Stimulated activated naive CD4-positive, alpha-beta T cell (primary cell): Measurements from ENCODE around the gene ZNF618.

ENCODE experiments used
- DNase-seq, 6 experiments: peaks; one replicate each; lab custom pipeline; 2025; lab: John Stamatoyannopoulos, UW

The ZNF618 gene

GRCh38 chr9:114002986-114003350, 126.9 kb downstream of the ZNF618 start:
- no peak for DNase-seq

- DNase-seq, result no peak
These were observed 127.2 kb downstream of the ZNF618 start for GRCh38 chr9:114003351-114003750.

DNA sequence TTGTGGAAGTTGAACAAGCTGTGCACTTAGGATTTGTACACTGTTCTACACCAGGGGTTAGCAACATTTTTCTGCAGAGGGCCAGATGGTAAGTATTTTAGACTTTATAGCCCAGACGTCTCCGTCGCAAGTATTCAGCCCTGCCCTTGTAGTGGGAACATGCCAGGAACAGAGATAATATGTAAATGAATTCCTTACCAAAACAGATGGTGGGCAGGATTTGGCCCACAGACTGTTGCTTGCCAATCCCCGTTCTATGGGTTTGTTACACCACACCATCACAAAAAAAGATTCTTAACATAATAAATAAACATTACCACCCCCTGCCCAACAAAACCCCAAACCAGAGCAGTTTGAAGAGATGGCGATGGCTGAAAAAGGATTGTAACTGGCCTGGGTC, 127.6 kb downstream of the ZNF618 start:
- no peak for DNase-seq

DNA sequence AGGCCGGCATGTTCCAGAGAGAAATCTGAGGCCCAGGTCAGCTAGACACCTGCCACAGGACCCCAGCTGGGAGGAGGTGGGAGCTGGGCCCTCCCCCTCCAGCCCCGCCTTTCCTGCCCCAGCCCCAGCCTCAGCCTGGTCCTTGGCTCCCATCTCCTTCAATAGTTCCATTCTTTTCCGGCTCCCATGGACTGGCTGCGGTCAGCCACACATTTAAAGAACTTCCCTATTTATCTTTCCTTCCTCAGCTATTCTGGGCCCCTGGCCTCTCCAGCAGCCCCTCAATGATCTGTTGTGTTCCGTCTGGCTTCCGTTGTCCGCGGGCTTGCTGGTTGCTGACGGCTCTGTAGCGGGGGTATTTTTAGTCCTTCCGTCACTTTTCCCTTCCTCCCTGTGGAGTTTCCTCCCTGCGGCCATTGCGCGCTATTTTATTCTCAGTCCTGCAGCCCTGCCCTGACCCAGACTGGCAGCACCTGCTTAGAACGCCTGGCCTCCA, 128.2 kb downstream of the ZNF618 start:
- no peak for DNase-seq

DNA sequence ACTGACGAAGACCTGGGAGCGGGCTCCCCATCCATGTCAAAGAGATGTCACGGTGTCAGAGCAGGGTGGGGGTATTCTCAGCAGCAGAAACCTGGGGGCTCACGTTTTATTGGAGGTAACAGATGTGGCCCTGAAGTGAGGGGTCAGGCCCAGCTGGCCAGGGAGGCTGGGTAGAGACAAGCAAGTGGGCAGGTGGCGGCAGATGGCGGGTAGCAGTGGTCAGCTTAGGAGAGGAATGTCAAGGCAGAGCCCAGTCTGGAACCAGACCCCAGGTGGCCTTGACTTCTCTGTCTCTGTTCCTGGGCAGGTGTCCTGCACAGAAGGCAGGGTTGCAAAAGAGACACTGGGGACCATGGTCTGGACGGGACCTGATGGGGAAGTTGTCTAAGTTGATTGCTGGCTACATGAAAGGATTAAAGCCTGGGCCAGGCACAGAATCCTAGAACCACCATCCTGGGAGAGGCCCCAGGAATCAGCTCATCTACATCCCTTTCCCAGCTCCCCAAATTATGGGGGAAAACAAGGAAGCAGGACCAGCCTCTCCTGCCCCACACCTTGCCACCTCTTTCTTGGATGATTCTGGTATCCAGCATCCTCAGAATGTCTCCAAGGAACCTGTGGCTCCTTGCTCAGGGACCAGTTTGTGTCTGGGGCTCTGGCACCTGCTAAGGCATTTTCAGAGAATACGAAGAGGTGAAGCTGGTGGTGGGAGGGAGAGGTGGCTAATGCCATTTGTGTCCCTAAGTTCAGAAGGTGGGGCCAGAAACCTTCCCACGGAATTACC, 129.5 kb downstream of the ZNF618 start:
- no peak for DNase-seq

GRCh38 chr9:114006155-114006550, 130.0 kb downstream of the ZNF618 start:
- no peak for DNase-seq

GRCh38 chr9:114006931-114007691, 131.0 kb downstream of the ZNF618 start:
- no peak for DNase-seq

- DNase-seq, result no peak
These were observed 132.0 kb downstream of the ZNF618 start for GRCh38 chr9:114007991-114008666.

DNA sequence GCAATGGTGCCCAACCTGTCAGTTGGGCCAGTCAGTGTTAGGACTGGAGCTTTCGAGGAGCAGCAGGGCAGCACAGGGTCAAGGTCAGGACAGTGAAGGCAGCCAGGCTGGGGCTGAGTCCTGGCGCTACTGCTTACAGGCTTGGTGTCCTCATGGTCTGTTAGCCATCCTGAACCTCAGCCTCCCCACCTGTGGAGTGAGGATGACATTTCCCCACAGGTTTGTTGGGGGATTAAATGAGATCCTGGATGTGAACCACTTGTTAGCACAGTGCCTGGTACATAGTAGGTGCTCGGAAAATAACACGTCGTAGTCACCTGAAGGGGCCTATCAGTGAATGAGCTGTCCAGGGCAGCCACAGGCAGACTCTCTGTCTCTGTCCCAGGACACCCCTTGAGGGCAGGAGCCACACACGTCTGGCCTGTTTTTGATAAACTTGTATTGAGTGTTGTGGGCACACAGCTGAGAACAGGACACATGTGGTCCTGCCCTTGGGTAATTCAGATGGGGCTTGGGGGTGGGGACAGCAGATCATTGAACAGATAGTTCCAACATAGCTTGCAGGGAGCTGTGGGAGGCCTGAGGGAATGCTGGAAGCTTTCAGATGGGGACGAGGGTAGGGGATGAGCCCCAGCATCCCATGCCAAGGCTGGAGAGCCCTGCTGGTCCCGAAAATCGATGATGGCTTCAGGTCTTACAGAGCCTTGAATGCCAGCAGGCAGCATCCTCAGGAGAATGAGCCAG, 132.7 kb downstream of the ZNF618 start:
- DNase-seq, result no peak

DNA sequence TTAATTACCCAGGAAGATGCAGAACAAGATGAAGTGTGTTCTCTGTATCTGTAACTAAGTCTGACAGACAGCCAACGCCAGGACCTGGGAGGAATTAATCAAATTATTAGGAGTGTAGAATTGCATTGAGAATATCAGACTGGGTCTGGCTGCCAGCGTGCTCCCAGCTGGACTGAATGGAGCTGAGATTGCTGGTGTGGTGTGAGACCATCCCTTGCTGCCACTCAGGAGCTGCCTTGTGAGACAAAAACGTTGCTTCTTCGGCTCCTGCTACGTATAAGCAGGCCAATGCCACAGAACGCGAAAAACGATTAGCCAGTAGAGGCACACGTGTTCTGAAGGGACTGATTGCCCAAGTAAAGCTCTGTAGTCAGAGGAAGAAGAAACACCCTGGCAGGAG, 135.2 kb downstream of the ZNF618 start:
- no peak for DNase-seq

DNA sequence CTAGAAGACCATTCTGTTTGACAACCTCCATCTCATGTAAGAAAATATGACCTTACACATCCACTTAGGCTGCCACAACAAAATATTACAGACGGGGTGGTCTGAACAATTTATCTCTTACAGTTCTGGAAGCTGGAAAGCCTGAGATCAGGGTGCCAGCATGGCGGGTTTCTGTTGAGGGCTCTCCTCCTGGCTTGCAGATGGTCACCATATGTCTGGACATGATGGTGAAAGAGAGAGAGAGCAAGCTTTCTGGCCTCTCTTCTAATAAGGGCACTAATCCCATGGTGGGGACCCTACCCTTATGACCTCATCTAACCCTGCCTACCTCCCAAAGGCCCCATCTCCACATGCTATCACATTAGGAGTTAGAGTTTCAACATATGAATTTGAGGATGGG, 136.0 kb downstream of the ZNF618 start:
- no peak for DNase-seq

- no peak for DNase-seq
These were observed 137.9 kb downstream of the ZNF618 start for GRCh38 chr9:114014044-114014443.

- DNase-seq, result no peak
These were observed 139.5 kb downstream of the ZNF618 start for GRCh38 chr9:114015607-114016006.

DNA sequence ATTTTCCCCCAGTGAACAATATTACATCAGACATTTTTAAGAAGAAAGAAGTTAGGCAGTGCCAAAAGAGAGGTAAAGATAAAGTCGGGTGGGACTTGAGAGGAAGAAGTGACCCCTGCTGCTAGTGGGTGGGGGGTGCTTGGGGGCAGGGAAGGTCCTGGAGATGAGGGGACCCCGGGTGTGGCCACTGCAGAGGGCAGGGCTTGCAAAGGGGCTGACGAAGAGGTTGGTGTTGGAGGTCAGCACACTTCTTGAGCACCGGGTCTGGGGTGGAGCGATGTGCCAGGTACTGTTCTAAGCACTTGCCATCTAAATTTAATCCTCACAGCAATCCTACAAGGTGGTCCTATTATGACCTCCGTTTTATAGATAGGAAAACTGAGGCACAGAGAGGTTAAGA, 140.0 kb downstream of the ZNF618 start:
- no peak for DNase-seq

GRCh38 chr9:114016629-114017423, 140.7 kb downstream of the ZNF618 start:
- no peak for DNase-seq

DNA sequence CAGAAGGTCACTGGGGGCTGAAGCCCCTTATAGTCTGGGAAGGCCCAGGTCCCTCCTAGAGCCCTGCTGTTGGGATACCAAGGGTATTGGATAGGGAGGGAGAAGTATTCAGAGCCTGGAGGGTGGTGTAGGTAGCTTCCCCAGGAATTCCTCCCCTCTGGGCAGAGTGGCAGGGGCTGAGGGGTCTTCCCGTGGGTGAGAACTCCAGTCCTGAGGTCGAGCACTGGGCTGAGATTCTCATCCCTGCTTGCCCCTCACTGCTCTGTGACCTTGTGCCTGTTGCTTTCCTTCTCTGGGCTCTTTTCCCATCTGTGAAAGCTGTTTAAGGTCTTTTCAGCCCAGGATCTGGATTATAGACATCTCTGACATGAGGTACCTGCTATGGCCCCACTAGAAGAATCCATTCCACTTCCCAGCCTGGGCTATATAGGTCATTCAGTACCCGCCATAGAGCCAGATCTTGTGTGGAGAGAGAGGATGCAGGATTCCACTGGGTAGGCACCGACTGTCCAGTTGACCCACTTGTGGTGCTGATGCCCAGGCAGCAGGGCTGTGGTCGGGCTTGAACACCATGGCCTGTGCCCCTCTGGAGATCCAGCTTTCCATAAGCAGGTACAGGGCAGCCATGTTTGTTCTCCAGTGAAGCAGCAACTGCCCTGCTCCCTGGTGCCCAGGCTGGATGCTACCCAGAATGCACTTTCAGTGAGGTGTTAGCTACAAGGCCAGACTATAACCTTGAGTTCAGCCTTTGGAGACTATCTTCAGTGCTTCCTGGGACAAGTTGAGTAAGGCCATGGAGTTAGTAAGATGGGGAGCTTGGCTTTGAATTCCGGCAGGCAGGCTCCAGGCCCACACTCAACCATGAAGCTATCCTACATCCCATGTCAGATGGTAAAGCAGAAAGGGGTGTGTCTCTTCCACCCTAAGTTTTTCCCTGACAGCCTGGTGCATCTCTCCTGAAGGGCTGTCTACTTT, 141.9 kb downstream of the ZNF618 start:
- DNase-seq, result no peak

GRCh38 chr9:114021578-114021977, 145.5 kb downstream of the ZNF618 start:
- DNase-seq, result no peak

DNA sequence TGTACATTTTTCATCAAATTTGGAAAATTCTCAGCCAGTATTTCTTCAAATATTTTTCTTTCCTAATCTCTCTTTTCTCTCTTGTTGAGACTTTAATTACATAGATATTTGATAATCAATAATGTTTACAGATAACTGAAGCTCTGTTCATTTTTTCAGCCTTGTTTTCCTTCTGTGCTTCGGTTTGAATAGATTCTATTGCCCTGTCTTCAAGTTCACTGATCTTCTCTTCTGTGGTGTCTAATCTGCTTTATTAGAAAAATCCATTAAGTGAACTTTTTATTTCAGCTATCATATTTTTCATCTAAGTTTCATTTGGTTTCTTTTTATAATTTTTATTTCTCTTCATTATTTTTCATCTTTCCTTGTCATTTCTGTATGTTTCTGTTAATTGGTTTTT, 147.9 kb downstream of the ZNF618 start:
- DNase-seq, result no peak

DNA sequence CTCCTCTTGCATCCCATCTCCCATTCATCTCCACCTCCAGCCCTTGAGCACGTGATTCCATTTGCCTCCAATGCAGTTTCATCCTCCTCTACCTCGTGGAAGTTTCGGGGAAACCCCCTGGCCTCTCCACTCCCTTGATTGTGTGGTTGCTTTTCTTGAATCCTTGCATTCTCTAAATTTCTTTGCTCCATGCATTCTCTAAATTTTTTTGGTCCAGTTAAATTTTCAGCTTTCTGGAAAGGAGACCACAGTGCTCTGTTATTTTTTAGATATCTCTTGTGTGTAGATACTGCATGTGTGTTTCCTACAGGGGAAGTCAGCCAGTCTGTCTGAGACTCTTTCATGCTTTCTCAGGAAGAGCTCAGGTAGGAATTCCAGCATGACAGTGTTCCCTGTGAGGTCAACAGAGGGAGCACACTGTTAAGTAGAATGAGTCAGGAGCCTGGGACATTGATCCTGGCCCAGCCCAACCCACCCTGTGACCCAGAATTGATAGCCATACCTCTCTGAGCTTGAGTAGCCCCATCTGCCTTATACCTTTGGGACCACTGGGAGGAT, 149.2 kb downstream of the ZNF618 start:
- DNase-seq, result no peak

GRCh38 chr9:114025760-114026159, 149.7 kb downstream of the ZNF618 start:
- no peak for DNase-seq
